Right cardiac atrium (tissue), 5 donors: Measurements from ENCODE around the gene STOML2. TPM values are rescaled to one million over a fixed set of nuclear protein-coding genes. Genes with fewer than 3 reads are reported as not detected.
A peak's percentile ranks its signal among the peaks of the same experiment; 100 is the strongest.

ENCODE experiments used
- ATAC-seq, 2 donors: fragments of 200-7000 bp; cut with Tn5 transposase; one replicate each; pipeline versions ENCODE4 v1.8.0 to v1.9.1; 2020; ENCODE audit warnings: moderate library complexity in 2 of 2, mild to moderate bottlenecking in 1 of 2
- DNase-seq, 3 donors: peaks; one replicate each; pipeline ENCODE4 v3.0.0-alpha.2; 2020
- H3K27ac ChIP-seq: one replicate; pipeline ENCODE4 v1.5.1; 2013; ENCODE audit warnings: mild to moderate bottlenecking, low read length, control low read depth, moderate library complexity
- H3K27me3 ChIP-seq: one replicate; pipeline ENCODE4 v1.6.1; 2013; ENCODE audit not compliant: control insufficient read depth, insufficient read depth
- H3K4me1 ChIP-seq: one replicate; pipeline ENCODE4 v1.6.1; 2013; ENCODE audit warnings: low read length; ENCODE audit not compliant: control insufficient read depth, insufficient read depth
- H3K4me3 ChIP-seq: one replicate; pipeline ENCODE4 v1.5.1; 2013; ENCODE audit warnings: low read length, control low read depth
- H3K9me3 ChIP-seq: one replicate; pipeline ENCODE4 v1.6.1; 2013; ENCODE audit warnings: low read length; ENCODE audit not compliant: control insufficient read depth
- WGBS: extraction: QIAGEN DNeasy Blood & Tissue Kit; methylation state at CpG from one replicate; pipeline ENCODE4 v1.1.7; 2013; 5-methylcytosine and 5-hydroxymethylcytosine counted together
- intact Hi-C, 4 donors: fragments of 100-400 bp; cut with DNase I; formaldehyde crosslinking; loops; one replicate each; pipeline versions ENCODE4 v1.11.0 to v1.14.0; 2022 to 2023
- polyA plus RNA-seq: library from polyadenylated mRNA; stranded (reverse); fragments of 200-250 nt; gene quantifications from one replicate; pipeline ENCODE4 v1.2.3, GENCODE V29; 2013
- total RNA-seq, 4 donors: library from RNA; stranded (reverse); fragmentation: NEBNext Ultra II Directional; extraction: Animal tissue kit (Norgen Biotek cat#: 25700); gene quantifications; one replicate each; pipeline ENCODE4 v1.2.1, GENCODE V29; 2021
- donor health status: healthy with polysubstance abuse.
- donor health status: DM: no; HTN: yes; CAD: no.
- donor health status: DM: no; HTN: no; CAD: no.
- donor health status: DM: no; HTN: yes; CAD: no; lungs with severe emphysema.
- donor health status: DM: yes; HTN: yes; CAD: no.

The STOML2 gene
- total and polyA plus RNA-seq, 5 donors = 104 to 118 (median 110) TPM

GRCh38 chr9:35071814-35072460 lies 31.0 kb downstream of the STOML2 start:
- Histone ChIP-seq H3K27me3 (no peaks in the 10 kb centered on the region), H3K9me3 (no peaks in the 10 kb centered on the region), H3K4me3 (peak overlapping the region; percentile 91), H3K27ac (peak overlapping the region; percentile 99), H3K4me1 (peaks cover 14% of the 10 kb centered on the region)
- DNase-seq = peak; percentile 90 to 96 (median 94)
- peak; percentile 87 to 88 for ATAC-seq
- WGBS = under 1% methylated on average over 79 of the region's 79 CpGs
- intact Hi-C loops = no loop called here

- Histone ChIP-seq H3K4me1 (peaks cover 14% of the 10 kb centered on the region), H3K27me3 (no peaks in the 10 kb centered on the region)
- intact Hi-C loops = no loop called here
Observed at GRCh38 chr9:35070823-35071813, 31.8 kb downstream of the STOML2 start.

GRCh38 chr9:35069020-35069419 lies 33.9 kb downstream of the STOML2 start:
- Histone ChIP-seq H3K4me3 (no peak overlapping the region), H3K27ac (peak overlapping the region; percentile 30), H3K27me3 (no peaks in the 10 kb centered on the region), H3K4me1 (peaks cover 14% of the 10 kb centered on the region), H3K9me3 (no peaks in the 10 kb centered on the region)
- WGBS = 67% methylated on average over 4 of the region's 4 CpGs
- no peak for DNase-seq
- intact Hi-C loops = loop anchor here in 1 of 4 donors (10.0 kb wide), 1 partner anchor 64 kb away; no protein-coding TSS in a partner anchor
- ATAC-seq = no peak

More at GRCh38 chr9:35070823-35071813, 31.8 kb downstream of the STOML2 start:
- no peak for DNase-seq
- ATAC-seq = peak in 1 of 2 donors; percentile 10
- Histone ChIP-seq H3K27ac (peak overlapping the region; percentile 99), H3K9me3 (no peaks in the 10 kb centered on the region), H3K4me3 (peak overlapping the region; percentile 91)
- under 1% methylated on average over 20 of the region's 20 CpGs for WGBS

GRCh38 chr9:35067056-35067455 lies 35.9 kb downstream of the STOML2 start:
- ATAC-seq (no peak), DNase-seq (no peak)
- no peaks in the 10 kb centered on the region for H3K9me3 ChIP-seq
- no peak overlapping the region for H3K27ac ChIP-seq
- peaks cover 14% of the 10 kb centered on the region for H3K4me1 ChIP-seq
- WGBS = 88% methylated on average over 1 of the region's 1 CpG
- intact Hi-C loops = loop anchor here in 1 of 4 donors (10.0 kb wide), 1 partner anchor 62 kb away; no protein-coding TSS in a partner anchor
- H3K27me3 ChIP-seq = no peaks in the 10 kb centered on the region
- H3K4me3 ChIP-seq = no peak overlapping the region

GRCh38 chr9:35060548-35061207 lies 42.3 kb downstream of the STOML2 start:
- Histone ChIP-seq H3K27me3 (no peaks in the 10 kb centered on the region), H3K4me1 (no peaks in the 10 kb centered on the region), H3K9me3 (no peaks in the 10 kb centered on the region), H3K4me3 (no peak overlapping the region), H3K27ac (no peak overlapping the region)
- no peak for ATAC-seq
- intact Hi-C loops = loop anchor here in 1 of 4 donors (10.0 kb wide), 1 partner anchor 56 kb away; no protein-coding TSS in a partner anchor
- WGBS = 93% methylated on average over 11 of the region's 11 CpGs
- DNase-seq = no peak

GRCh38 chr9:35059438-35059837 lies 43.5 kb downstream of the STOML2 start:
- ATAC-seq (no peak), DNase-seq (no peak)
- Histone ChIP-seq H3K27me3 (no peaks in the 10 kb centered on the region), H3K4me3 (no peak overlapping the region), H3K27ac (no peak overlapping the region), H3K4me1 (no peaks in the 10 kb centered on the region), H3K9me3 (no peaks in the 10 kb centered on the region)
- 92% methylated on average over 10 of the region's 10 CpGs for WGBS
- intact Hi-C loops = loop anchor here in 1 of 4 donors (10.0 kb wide), 1 partner anchor 165 kb away; a partner anchor contains a TSS

GRCh38 chr9:35057271-35057620 lies 45.7 kb downstream of the STOML2 start:
- no peak for ATAC-seq
- Histone ChIP-seq H3K4me3 (no peak overlapping the region), H3K4me1 (no peaks in the 10 kb centered on the region), H3K27me3 (no peaks in the 10 kb centered on the region), H3K27ac (no peak overlapping the region), H3K9me3 (no peaks in the 10 kb centered on the region)
- no peak for DNase-seq
- intact Hi-C loops = loop anchor here in 1 of 4 donors (10.0 kb wide), 1 partner anchor 162 kb away; a partner anchor contains a TSS
- WGBS = 98% methylated on average over 8 of the region's 8 CpGs

GRCh38 chr9:35056571-35057270 lies 46.2 kb downstream of the STOML2 start:
- Histone ChIP-seq H3K4me1 (no peaks in the 10 kb centered on the region), H3K27ac (no peak overlapping the region), H3K9me3 (no peaks in the 10 kb centered on the region), H3K27me3 (no peaks in the 10 kb centered on the region), H3K4me3 (no peak overlapping the region)
- WGBS = 92% methylated on average over 9 of the region's 9 CpGs
- DNase-seq (no peak), ATAC-seq (peak in 1 of 2 donors; percentile 20)
- intact Hi-C loops = loop anchor here in 1 of 4 donors (10.0 kb wide), 1 partner anchor 162 kb away; a partner anchor contains a TSS

- H3K4me1 ChIP-seq = peaks cover 3% of the 10 kb centered on the region
- 97% methylated on average over 14 of the region's 14 CpGs for WGBS
- no peaks in the 10 kb centered on the region for H3K9me3 ChIP-seq
- H3K4me3 ChIP-seq = no peak overlapping the region
- intact Hi-C loops = loop anchor here in 1 of 4 donors (10.0 kb wide), 1 partner anchor 160 kb away; a partner anchor contains a TSS
- no peak for DNase-seq
- no peaks in the 10 kb centered on the region for H3K27me3 ChIP-seq
- no peak overlapping the region for H3K27ac ChIP-seq
- ATAC-seq = no peak
Observed at GRCh38 chr9:35054871-35055644, 47.9 kb downstream of the STOML2 start.
